Measurements from ENCODE around the gene SCN1B.
"Not testable (repeated sequence)": the region's sequence is repeated elsewhere in the genome, so short reads cannot be mapped to it uniquely, and the experiment has no call there.

SCN1B gene

GRCh38 chr19:35019144-35019543 lies 11.1 kb upstream of the SCN1B start:
- no peak for DNase-seq

DNA sequence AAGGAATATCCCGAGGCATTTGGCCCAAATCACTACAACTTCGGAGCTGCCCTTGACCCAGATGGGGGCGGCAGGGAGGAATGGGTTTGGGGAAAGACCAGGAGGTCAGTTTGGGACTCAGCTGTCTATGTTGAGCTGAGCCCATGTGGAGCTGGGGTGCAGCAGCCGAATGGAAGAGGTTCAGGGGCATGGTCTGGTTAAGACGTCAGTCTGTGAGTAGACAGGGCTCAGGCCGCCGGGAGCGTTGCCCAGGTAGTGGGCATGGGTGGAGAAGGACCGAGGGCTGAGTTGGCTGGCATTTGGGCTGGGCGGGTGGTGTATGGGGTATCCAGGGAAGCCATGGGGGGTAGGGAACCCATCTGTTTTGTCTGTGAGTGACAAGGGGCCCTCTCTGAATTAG lies 9.3 kb upstream of the SCN1B start:
- DNase-seq = no peak

- no peak for DNase-seq
Observed at GRCh38 chr19:35021596-35021995, 8.7 kb upstream of the SCN1B start.

DNA sequence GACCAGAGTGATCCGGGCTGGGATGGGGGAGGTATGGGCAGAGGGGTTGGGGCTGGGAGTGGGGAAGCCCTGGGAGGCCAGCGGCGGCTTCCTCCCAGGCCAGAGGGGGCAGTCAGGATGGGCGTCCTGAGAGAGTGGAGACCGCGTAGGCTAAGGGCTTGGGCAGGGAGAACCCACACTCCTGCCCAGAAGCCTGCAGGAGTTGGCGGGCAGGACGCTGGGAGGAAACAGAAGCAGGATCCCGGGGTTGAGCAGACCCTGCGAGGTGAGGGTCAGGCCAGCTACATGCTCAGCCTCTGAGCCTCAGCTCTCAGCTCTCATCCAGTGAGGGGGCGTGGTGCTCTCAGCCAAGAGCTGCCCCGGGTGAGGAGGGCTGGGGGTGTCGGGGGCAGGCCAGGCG lies 7.8 kb upstream of the SCN1B start:
- DNase-seq = no peak

- DNase-seq = no peak
Observed at GRCh38 chr19:35023428-35023827, 6.8 kb upstream of the SCN1B start.

DNA sequence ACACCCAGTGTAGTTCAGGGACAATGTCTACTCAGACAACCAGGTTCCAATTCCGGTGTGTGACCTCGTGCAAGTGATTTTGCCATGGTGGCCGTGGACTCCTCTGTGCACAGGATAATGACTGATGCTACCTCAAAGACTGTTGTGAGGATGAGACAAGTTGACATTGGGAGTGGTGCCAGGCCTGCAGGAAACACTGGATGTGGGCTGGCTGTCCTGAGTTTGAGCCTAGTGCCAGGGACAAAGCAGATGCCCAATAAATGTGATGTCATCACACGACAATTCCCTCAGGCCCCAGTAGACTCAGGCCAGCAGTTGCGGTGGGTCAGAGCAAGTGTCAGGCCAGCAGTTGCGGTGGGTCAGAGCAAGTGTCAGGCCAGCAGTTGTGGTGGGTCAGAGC lies 6.2 kb upstream of the SCN1B start:
- DNase-seq = no peak

GRCh38 chr19:35025969-35026368 lies 4.3 kb upstream of the SCN1B start:
- DNase-seq = no peak

GRCh38 chr19:35026418-35026817 lies 3.9 kb upstream of the SCN1B start:
- DNase-seq = no peak

GRCh38 chr19:35027009-35027408 lies 3.3 kb upstream of the SCN1B start:
- DNase-seq = no peak

DNA sequence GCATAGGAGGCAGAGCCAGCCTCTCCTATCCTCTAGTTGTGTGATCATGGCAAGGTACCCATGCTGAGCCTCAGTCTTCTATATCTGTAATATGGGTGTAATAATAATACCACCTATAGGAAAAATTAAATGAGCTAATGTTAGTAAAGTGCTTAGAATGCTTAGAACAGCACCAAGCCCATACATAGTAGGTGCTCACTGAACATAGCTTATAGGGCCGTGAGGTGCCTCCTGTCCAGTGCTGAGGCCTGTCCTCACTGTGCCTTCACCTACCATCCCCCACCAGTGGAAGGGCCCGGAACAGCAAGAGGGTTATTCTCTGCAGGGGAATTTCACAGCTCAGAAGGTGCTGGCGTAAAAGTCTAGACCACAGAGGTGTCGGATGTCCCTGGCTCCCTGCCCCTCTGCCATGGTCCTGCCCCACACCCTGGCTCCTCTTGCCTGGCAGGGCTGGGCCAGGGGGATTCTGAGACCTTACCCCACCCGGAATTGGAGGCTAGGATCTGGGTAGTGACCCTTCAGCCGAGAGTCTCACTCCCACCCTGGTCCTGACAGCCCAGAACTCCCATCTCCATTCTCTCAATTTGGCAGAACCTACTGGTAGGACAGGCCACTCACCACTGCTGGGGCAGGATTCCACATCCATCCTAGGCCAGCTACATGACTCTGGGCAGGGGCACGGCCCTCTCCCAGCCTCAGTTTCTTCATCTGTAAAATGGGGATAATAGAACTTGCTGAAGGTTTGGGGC lies 2.2 kb upstream of the SCN1B start:
- no peak for DNase-seq

GRCh38 chr19:35028600-35028885 lies 1.7 kb upstream of the SCN1B start:
- DNase-seq = not testable (repeated sequence)

DNA sequence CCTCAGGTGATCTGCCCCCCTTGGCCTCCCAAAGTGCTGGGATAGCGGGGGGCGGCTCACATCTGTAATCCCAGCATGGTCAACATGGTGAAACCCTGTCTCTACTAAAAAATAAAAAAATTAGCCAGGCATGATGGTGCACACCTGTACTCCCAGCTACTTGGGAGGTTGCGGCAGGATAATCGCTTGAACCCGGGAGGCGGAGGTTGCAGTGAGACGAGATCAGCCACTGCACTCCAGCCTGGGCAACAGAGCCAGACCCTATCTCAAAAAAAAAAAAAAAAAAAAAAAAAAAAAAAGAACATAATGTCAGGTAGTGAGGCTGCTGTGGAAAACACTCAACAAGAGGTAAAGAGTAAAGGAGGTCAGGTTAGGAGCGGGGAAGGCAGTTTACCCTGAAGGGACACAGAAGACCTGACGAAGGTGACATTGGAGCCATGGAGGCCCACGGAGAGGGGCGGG lies 964 bp upstream of the SCN1B start:
- DNase-seq = not testable (repeated sequence)

GRCh38 chr19:35029737-35030256 lies 473 bp upstream of the SCN1B start:
- DNase-seq = no peak

DNA sequence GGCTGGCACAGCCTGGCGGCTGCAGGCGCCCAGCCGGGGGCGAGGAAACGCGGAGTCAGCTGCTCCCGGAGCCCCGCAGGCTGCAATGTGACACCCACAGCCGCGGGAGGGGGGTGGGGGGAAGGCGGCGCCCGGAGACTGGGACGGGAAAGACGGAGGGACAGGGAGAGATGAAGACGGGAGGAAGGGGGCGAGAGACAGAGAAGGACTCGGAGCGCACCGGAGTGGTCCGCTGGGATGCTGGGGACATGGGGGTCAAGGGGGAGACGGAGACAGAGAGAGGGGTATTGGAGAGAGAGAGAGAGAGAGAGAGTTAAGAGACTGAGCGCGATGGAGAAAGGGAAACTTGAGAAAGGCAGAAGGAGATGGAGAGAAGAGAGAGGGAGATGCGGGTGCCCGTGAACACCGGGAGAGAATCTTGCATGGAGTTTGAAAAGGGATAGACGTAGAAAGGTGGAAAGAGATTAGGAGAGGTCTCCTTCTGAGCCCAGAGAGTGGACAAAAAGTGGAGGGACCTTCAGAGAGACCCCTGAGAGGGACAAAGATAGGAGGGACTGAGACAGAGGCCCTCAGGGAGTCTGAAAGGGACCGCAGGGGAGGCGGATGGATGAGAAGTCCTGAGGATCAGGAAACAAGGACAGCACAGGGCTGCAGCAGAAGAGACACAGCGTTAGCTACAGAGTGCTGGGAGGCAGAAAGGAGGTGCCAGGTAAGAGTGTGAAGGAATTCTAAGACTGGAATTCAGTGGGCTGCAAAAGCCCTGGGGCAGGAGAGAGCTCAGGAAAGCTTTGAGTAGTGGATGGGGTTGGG lies 1.0 kb downstream of the SCN1B start:
- DNase-seq = no peak

GRCh38 chr19:35032356-35032865 lies 2.1 kb downstream of the SCN1B start:
- no peak for DNase-seq

DNA sequence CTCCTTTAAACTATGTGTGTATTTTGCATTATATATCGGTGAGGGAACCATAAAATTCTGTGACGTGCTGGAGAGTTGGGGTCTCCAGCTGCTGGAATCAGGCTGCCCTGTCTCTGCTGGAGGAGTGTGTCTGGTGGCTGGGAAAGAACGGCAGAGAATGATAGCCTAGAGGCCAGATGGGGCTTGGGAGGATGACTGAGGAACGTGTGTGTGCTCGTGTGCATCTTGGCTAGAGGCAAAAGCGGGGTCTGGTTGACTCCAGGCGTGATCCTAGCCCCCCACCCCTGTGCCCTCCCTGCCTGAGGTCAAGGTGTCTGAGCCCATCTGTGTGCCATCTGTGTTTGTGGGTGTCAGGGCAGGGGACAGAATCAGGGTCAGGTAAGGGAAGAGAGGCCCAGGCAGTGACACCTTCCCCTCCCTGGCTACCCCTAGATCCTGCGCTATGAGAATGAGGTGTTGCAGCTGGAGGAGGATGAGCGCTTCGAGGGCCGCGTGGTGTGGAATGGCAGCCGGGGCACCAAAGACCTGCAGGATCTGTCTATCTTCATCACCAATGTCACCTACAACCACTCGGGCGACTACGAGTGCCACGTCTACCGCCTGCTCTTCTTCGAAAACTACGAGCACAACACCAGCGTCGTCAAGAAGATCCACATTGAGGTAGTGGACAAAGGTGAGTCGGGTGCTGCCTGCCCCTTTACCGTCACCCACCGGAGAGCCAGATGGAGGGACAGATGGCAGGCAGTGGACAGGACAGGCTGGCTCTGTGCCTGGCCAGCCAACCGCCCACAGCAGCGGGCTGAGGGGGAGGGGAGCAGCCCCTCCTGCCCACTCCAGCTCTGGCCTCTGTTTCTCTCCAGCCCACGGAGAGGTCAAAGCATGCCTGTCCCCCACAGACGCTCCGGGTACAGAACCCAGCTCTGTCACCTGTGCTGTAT lies 3.1 kb downstream of the SCN1B start:
- no peak for DNase-seq

DNA sequence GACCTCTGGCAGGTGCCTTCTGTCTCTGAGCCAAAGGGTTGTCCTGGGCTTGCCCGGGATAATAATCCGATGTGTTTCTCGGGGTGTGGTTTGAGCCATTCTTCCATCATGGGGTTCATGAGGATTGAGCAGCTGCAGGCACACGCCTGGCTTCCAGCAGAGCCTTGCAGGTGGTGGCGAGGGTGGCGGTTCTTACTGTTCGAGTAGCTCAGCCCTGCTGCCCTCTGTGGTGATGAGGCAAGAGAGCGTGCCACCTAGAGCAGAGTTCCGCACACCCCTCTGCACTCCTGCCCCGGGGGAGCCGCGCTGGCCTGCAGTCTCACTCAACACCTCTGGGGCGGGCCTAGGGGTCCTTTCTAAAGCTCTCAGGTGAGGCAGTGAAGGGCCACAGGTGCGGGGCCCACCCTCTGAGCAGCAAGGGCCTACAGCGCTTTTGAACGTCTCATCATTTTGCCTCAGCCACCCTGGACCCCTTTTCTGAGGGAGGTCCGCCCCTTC lies 3.8 kb downstream of the SCN1B start:
- DNase-seq = no peak

DNA sequence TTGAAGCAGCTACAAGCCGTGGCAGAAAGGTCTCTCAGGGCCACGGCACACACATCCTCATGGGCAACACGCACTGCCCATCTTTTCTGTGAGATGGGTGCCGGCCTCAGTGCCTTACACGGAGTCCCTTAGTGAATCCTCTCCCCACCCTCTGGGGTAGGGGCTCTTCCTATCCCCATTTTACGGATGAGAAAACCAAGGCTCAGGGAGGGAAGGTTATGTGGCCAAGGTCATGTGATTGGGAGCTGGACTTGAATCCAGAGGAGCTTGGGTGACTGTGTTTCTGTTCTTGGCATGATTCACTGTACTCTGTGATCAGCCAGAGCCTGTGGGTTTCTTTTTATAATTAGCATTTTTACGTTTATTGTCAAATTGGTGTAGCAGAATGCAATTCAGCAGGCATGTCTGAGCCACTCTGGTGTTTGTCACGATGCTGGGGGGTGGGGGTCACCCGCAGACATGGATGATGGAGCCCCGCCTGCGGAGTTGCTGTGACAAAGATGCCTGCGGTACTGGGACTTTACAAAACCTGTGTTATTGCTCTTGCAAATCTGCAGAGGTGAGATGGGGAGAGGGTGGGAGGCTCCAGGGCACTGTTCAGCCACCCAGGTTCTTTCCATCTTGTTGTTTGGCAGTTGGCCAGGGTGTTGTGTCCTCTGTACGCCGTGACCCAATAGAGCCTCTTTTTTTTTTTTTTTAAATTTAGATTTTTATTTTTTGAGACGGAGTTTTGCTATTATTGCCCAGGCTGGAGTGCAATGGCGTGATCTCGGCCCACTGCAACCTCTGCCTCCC lies 4.5 kb downstream of the SCN1B start:
- no peak for DNase-seq

- no peak for DNase-seq
Observed at GRCh38 chr19:35037716-35038622, 7.7 kb downstream of the SCN1B start.

- no peak for DNase-seq
Observed at GRCh38 chr19:35038623-35039512, 8.6 kb downstream of the SCN1B start.

Data from SW 1271 (cell line).